Aorta (tissue), 5 donors: ENCODE measurements around the gene GALNT13. TPM values are rescaled to one million over a fixed set of nuclear protein-coding genes. Genes with fewer than 3 reads are reported as not detected.
A peak's percentile ranks its signal among the peaks of the same experiment; 100 is the strongest.
"Not testable (repeated sequence)": the region's sequence is repeated elsewhere in the genome, so short reads cannot be mapped to it uniquely, and the experiment has no call there.

Experiments used
- ATAC-seq: fragments of 200-7000 bp; cut with Tn5 transposase; one replicate; pipeline ENCODE4 v1.9.1; 2022; ENCODE audit warnings: moderate library complexity; ENCODE audit not compliant: low FRiP score
- DNase-seq, 2 donors: peaks; one replicate each; pipeline ENCODE4 v3.0.0-alpha.2; 2020
- H3K27ac ChIP-seq, 2 donors: one replicate each; pipeline ENCODE4 v1.5.1; 2013; ENCODE audit warnings: low read length in 2 of 2, mild to moderate bottlenecking in 2 of 2, moderate library complexity in 2 of 2, control low read depth in 1 of 2, inconsistent platforms in 1 of 2, low read depth in 1 of 2
- H3K27me3 ChIP-seq, 2 donors: one replicate each; pipeline ENCODE4 v1.6.1; 2013; ENCODE audit warnings: control low read depth in 1 of 2, low read length in 1 of 2, mild to moderate bottlenecking in 1 of 2, moderate library complexity in 1 of 2; ENCODE audit not compliant: insufficient read depth in 2 of 2, control insufficient read depth in 1 of 2
- H3K36me3 ChIP-seq, 2 donors: one replicate each; pipeline ENCODE4 v1.6.1; 2013; ENCODE audit warnings: control low read depth in 1 of 2, low read length in 1 of 2, mild to moderate bottlenecking in 1 of 2; ENCODE audit not compliant: insufficient read depth in 2 of 2, control insufficient read depth in 1 of 2
- H3K4me1 ChIP-seq, 2 donors: one replicate each; pipeline ENCODE4 v1.6.1; 2013; ENCODE audit warnings: low read length in 2 of 2, control low read depth in 1 of 2, mild to moderate bottlenecking in 1 of 2, moderate library complexity in 1 of 2; ENCODE audit not compliant: insufficient read depth in 2 of 2, control insufficient read depth in 1 of 2
- H3K4me3 ChIP-seq, 2 donors: one replicate each; pipeline ENCODE4 v1.5.1; 2013; ENCODE audit warnings: low read length in 2 of 2, control low read depth in 1 of 2, mild to moderate bottlenecking in 1 of 2
- H3K9me3 ChIP-seq: one replicate; pipeline ENCODE4 v1.6.1; 2013; ENCODE audit warnings: mild to moderate bottlenecking, low read length; ENCODE audit not compliant: control insufficient read depth
- WGBS, 2 donors: extraction: QIAGEN DNeasy Blood & Tissue Kit; methylation state at CpG; one replicate each; pipeline ENCODE4 v1.1.7; 2013; 5-methylcytosine and 5-hydroxymethylcytosine counted together
- intact Hi-C, 2 donors: fragments of 100-400 bp; cut with DNase I; formaldehyde crosslinking; loops; one replicate each; pipeline versions ENCODE4 v1.14.2 to v1.15.0; 2022
- polyA plus RNA-seq, 2 donors: library from polyadenylated mRNA; stranded (reverse); fragments of 200-250 nt; gene quantifications; one replicate each; pipeline ENCODE4 v1.2.3, GENCODE V29; 2013
- total RNA-seq, 2 donors: library from RNA; stranded (reverse); fragmentation: NEBNext Ultra II Directional; extraction: Animal tissue kit (Norgen Biotek cat#: 25700); gene quantifications; one replicate each; pipeline ENCODE4 v1.2.1, GENCODE V29; 2021
- donor health status: healthy with polysubstance abuse.
- donor health status: Bipolar disorder and iron deficiency.
- donor health status: DM: no; HTN: no; CAD: no.
- donor health status: DM: no; HTN: no; CAD: no.
- donor health status: DM: yes; HTN: yes; CAD: no.

Gene GALNT13
- total and polyA plus RNA-seq, 4 donors, result 0.74 to 4.9 (median 1.3) TPM

DNA sequence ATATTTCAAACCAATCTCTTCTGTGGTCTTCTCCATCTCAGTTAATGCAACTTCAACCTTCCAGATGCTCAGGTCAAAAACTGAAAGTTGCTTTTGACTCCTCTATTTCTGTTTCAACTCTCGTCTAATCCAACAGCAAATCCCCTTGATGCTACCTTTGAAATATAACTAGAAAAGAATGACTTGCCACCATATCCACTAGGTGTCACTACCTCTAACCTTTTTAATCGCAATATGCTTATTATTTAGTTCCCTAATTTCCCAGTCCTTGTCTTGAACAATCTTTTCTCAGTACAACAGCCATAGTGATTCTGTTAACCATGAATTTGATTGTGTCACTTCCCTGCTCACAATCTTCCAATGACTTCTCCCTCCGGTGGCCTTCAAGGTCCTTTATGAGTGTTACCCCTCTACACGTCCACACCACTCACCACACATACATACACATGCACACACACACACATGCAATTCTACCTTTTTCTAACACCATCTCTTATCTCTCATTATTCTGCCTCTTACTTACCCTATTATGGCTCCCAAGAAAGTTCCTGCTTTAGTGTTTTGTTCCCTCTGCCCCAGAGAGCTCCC lies 581.3 kb downstream of the GALNT13 start:
- no peak for ATAC-seq

DNA sequence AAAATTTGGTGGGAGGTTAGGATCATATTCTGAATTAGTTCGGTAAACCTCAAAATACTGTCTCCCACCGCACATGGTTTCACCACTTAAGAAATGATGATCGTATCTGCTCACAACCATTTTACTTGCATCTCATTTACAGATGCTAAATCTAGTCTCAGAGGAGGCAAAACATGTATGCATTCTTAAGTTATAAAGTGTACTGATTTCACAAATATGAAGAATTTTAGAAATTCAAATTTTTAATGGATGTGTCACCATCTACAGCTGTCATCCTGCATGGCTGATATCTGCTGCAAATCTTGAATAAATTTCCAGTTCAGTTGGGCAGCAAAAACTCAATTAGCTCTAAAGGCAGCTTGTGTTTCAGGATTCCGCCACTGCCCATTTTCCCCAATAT lies 583.4 kb downstream of the GALNT13 start:
- no peaks in the 10 kb centered on the region for H3K4me1 ChIP-seq
- WGBS, 2 donors, result 84 to 86% methylated on average over 4 of the region's 4 CpGs
- H3K4me3 ChIP-seq, result peak overlapping the region; percentile 51 to 69
- intact Hi-C loops, result loop anchor here in 1 of 2 donors (10.0 kb wide), 1 partner anchor 780 kb away; no protein-coding TSS in a partner anchor
- no peak for ATAC-seq
- no peaks in the 10 kb centered on the region for H3K9me3 ChIP-seq
- no peak for DNase-seq
- no peaks in the 10 kb centered on the region for H3K27me3 ChIP-seq
- H3K36me3 ChIP-seq, result no peaks in the 10 kb centered on the region
- H3K27ac ChIP-seq, result no peak overlapping the region

More for the DNA sequence above, 581.3 kb downstream of the GALNT13 start:
- WGBS, 2 donors, result 40 to 44% methylated on average over 4 of the region's 4 CpGs
- Histone ChIP-seq H3K4me3 (no peak overlapping the region), H3K27me3 (no peaks in the 10 kb centered on the region), H3K27ac (no peak overlapping the region), H3K9me3 (no peaks in the 10 kb centered on the region), H3K36me3 (no peaks in the 10 kb centered on the region), H3K4me1 (no peaks in the 10 kb centered on the region)
- intact Hi-C loops, result loop anchor here in 1 of 2 donors (5.0 to 10.0 kb wide), 2 partner anchors 159 to 782 kb away; no protein-coding TSS in a partner anchor
- no peak for DNase-seq

DNA sequence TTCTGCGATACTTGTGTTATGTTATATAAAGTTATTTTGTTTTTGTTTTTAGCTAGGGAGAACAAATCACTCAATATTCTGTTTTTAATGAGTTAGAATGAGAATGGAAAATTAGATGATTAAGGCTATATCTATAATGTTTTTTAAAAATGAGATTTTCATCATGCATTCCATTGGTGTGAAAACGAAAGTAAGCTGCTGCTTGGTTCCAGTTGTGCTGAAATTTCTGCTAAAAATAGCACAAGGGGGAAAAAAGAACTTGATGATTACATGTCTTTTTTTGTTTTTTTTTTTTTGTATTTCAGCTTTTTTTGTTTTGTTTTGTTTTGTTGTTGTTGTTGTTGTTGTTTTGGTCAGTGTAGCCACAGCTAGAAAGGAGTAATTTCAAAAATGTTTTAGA lies 584.1 kb downstream of the GALNT13 start:
- Histone ChIP-seq H3K27me3 (no peaks in the 10 kb centered on the region), H3K36me3 (no peaks in the 10 kb centered on the region), H3K4me3 (peak overlapping the region in 1 of 2 donors; percentile 54), H3K4me1 (no peaks in the 10 kb centered on the region), H3K9me3 (no peaks in the 10 kb centered on the region), H3K27ac (no peak overlapping the region)
- WGBS, 2 donors, result 5 to 8% methylated on average over 2 of the region's 2 CpGs
- intact Hi-C loops, result loop anchor here in 1 of 2 donors (10.0 kb wide), 1 partner anchor 779 kb away; no protein-coding TSS in a partner anchor
- ATAC-seq, result no peak
- no peak for DNase-seq

DNA sequence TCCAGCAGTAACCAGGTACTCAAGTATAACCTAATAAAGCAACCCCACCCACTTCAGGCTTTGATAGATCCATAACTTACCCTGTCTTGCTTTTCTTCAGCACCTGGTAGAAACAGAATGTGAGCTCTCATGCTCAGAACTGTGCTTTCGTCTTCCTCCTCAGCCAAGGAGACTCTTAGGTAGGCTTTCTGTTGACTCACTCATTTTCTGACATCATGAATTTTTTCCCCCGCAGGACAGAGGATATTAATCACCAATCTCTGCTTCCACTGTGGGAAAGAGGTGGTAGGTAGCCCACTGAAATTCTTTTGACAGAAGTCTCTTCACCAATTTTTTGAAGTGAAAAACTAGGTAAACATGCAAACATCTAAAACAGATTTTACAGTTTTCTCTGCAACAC lies 585.6 kb downstream of the GALNT13 start:
- Histone ChIP-seq H3K4me1 (no peaks in the 10 kb centered on the region), H3K4me3 (no peak overlapping the region), H3K27ac (no peak overlapping the region), H3K9me3 (no peaks in the 10 kb centered on the region), H3K36me3 (no peaks in the 10 kb centered on the region), H3K27me3 (no peaks in the 10 kb centered on the region)
- intact Hi-C loops, result loop anchor here in 1 of 2 donors (10.0 kb wide), 1 partner anchor 778 kb away; no protein-coding TSS in a partner anchor
- DNase-seq (no peak), ATAC-seq (no peak)
- WGBS, 2 donors, result 83 to 88% methylated on average over 2 of the region's 2 CpGs

DNA sequence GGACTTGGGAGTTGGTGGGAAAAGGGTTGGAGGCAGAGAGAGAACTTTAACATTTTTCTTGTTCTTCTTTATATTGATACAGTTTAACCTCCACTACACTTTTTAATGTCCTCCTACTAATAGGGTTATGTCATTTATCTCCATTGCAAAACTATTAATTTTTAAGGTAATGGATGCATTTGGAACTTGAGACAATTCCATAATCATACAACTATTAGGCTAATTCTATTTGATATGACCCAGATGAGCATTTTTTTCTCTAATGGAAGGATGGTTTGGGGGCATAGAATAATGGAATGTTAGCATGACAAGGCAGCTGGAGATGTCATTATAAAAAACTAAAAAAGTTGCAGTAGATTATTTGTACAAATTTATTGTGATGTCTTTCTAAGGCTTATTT lies 587.6 kb downstream of the GALNT13 start:
- Histone ChIP-seq H3K36me3 (no peaks in the 10 kb centered on the region), H3K27ac (no peak overlapping the region), H3K4me1 (no peaks in the 10 kb centered on the region), H3K4me3 (no peak overlapping the region), H3K9me3 (no peaks in the 10 kb centered on the region), H3K27me3 (no peaks in the 10 kb centered on the region)
- intact Hi-C loops, result loop anchor here in 1 of 2 donors (10.0 kb wide), 1 partner anchor 776 kb away; no protein-coding TSS in a partner anchor
- DNase-seq (no peak), ATAC-seq (no peak)

DNA sequence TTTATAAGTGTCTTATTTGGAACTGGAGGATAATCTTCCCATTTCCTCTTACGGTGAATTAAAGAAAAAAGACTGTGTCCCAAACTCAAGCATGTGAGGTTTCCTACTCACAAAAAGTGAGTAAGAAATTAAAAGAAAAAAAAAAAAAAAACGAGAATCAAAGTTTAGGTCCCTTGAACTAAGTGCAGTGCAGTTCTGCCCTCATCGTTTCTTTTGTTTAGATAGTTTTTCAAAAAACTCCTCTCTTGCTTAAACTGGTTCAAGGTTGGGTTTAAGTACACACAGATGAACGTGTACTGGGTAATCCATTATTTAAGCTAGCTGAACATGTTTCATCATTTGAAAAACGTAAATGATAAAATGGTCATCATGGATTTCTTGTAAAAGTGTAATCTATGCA lies 590.9 kb downstream of the GALNT13 start:
- no peak for DNase-seq
- no peak for ATAC-seq
- no peaks in the 10 kb centered on the region for H3K27me3 ChIP-seq
- H3K4me1 ChIP-seq, result no peaks in the 10 kb centered on the region
- no peak overlapping the region for H3K27ac ChIP-seq
- no peaks in the 10 kb centered on the region for H3K9me3 ChIP-seq
- H3K4me3 ChIP-seq, result no peak overlapping the region
- intact Hi-C loops, result no loop called here
- WGBS, 2 donors, result 88 to 89% methylated on average over 5 of the region's 5 CpGs
- no peaks in the 10 kb centered on the region for H3K36me3 ChIP-seq

DNA sequence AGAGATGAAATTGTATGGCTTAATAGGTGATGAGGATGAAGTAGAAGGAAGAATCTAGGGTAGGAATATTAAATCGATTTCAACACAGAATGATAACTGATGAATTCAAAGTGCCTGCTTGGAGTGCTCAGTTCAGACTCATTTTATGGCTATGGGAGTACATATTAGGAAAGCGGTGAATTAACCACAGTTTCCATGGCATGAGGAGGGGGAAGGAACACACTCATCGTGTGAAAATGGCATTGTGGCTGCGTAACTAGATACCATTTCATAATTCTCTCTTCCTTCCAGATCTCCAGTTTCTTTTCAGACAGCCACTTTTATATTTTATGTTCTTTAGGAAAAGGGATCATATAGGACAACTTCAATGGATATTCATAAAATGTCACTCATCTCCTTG lies 594.5 kb downstream of the GALNT13 start:
- Histone ChIP-seq H3K4me3 (no peak overlapping the region), H3K9me3 (no peaks in the 10 kb centered on the region), H3K4me1 (no peaks in the 10 kb centered on the region), H3K27me3 (no peaks in the 10 kb centered on the region), H3K27ac (no peak overlapping the region), H3K36me3 (no peaks in the 10 kb centered on the region)
- DNase-seq (no peak), ATAC-seq (no peak)
- intact Hi-C loops, result no loop called here
- WGBS, 2 donors, result 91 to 93% methylated on average over 4 of the region's 4 CpGs

DNA sequence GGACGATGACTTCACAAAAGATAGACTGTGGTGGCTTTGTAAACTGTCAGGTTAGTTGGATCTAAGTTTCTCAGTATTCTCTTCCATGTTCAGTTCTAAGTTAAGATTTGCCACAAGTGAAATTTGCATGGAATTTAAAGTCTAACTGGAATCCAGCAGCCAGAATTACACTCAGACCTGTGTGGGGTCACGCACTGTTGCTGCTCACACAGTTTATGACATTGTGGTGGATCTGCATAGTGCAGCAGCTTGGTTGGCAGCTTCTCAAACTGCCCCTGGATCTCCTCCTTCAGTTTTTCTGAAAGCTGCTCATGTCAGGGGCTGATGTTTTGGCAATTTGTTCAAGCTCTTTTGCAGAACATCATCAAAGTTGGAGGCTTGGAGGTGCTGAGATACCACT lies 598.7 kb downstream of the GALNT13 start:
- Histone ChIP-seq H3K4me3 (no peak overlapping the region), H3K9me3 (peaks cover 2% of the 10 kb centered on the region), H3K4me1 (no peaks in the 10 kb centered on the region), H3K36me3 (no peaks in the 10 kb centered on the region), H3K27me3 (no peaks in the 10 kb centered on the region), H3K27ac (no peak overlapping the region)
- intact Hi-C loops, result no loop called here
- DNase-seq (no peak), ATAC-seq (no peak)
- 89 to 90% methylated on average over 2 of the region's 2 CpGs for WGBS, 2 donors

DNA sequence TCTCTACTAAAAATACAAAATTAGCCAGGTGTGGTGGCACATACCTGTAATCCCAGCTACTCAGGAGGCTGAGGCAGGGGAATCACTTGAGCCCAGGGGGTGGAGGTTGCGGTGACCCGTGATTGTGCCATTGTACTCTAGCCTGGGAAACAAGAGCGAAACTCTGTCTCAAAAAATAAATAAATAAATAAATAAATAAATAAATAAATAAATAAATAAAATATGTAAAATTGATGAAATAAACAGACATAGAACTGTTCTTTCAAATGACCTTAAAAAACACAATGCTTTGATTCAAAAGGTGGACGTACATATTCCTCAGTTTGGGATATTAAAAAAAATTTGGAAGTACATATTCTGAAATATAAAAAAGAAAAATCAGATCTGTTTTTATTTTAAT lies 599.8 kb downstream of the GALNT13 start:
- H3K9me3 ChIP-seq, DNase-seq, ATAC-seq, H3K4me1 ChIP-seq, H3K36me3 ChIP-seq, H3K27ac ChIP-seq, H3K4me3 ChIP-seq, H3K27me3 ChIP-seq, intact Hi-C loops: not testable (repeated sequence)
- WGBS, 2 donors, result 97 to 98% methylated on average over 4 of the region's 4 CpGs
